Tibial nerve (tissue), 3 donors: ENCODE results near the gene IGLL1.

Source experiments
- POLR2A ChIP-seq, 2 donors: fragments of 450-650 bp; IDR thresholded peaks; one replicate each; pipeline ENCODE4 v1.6.1; 2017; ENCODE audit warnings: antibody characterized with exemption in 2 of 2, mild to moderate bottlenecking in 2 of 2, moderate library complexity in 2 of 2
- TF ChIP-seq, protein P1 (sequence below), 5 experiments: fragments of 200-600 bp in 3 of 5; fragments of 450-650 bp in 2 of 5; sonication (generic) in 3 of 5; IDR thresholded peaks; one replicate each; pipeline ENCODE4 v1.5.1; 2016 to 2019; ENCODE audit warnings: antibody characterized with exemption in 5 of 5, mild to moderate bottlenecking in 3 of 5, moderate library complexity in 2 of 5

GRCh38 chr22:23562186-23562585 is 17.9 kb downstream of the IGLL1 start:
- TF ChIP-seq, protein P1, sequence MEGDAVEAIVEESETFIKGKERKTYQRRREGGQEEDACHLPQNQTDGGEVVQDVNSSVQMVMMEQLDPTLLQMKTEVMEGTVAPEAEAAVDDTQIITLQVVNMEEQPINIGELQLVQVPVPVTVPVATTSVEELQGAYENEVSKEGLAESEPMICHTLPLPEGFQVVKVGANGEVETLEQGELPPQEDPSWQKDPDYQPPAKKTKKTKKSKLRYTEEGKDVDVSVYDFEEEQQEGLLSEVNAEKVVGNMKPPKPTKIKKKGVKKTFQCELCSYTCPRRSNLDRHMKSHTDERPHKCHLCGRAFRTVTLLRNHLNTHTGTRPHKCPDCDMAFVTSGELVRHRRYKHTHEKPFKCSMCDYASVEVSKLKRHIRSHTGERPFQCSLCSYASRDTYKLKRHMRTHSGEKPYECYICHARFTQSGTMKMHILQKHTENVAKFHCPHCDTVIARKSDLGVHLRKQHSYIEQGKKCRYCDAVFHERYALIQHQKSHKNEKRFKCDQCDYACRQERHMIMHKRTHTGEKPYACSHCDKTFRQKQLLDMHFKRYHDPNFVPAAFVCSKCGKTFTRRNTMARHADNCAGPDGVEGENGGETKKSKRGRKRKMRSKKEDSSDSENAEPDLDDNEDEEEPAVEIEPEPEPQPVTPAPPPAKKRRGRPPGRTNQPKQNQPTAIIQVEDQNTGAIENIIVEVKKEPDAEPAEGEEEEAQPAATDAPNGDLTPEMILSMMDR (IDR thresholded peaks at IDR 0.05), result no peak
- TF ChIP-seq POLR2A (IDR thresholded peaks at IDR 0.05), result no peak
